Kidney glomerular epithelial cell (primary cell): Measurements from ENCODE around the gene ATOSA.

Experiments
- DNase-seq: peaks from one replicate; lab custom pipeline; 2025; lab: John Stamatoyannopoulos, UW

Gene ATOSA

GRCh38 chr15:52683580-52683979 lies 4.4 kb upstream of the ATOSA start:
- no peak for DNase-seq

GRCh38 chr15:52682781-52683180 lies 3.6 kb upstream of the ATOSA start:
- no peak for DNase-seq

DNA sequence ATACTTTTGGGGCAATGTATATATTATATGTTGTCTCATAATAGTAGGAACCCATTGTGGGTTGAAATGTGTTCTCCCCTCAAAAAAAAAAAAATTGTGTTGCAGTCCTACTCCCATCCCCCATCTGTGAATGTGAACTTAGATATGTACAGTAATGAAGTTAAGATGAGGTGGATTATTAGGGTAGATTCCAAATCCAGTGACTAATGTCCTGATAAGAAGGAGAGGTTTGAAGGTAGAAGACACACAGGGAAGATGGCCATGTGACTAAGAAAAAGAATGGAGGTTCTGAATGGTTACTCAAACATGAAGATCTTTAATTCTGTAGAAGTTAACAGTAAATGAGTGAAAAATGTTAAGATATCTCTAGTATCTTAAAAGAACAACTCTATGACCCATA lies 3.0 kb upstream of the ATOSA start:
- DNase-seq: peak; percentile 8

DNA sequence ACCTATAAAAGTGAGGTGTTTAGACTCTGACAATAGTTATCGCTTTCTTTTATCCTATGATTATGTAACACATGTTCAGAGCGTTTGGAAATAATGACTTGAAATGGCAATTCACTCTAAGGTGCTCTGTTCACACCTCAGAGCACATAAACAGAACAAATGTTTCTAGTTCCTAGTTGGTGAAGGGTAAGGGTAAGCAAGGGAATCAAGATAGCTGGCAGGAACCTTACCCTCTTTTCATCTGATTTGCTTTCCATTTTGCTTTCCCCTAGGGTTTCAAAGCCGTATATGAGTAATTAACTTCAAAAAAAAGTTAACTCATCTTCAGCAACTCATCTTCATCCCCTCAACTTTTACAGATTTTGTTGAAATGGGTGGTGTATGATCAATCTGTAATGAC lies 2.3 kb upstream of the ATOSA start:
- DNase-seq: no peak

DNA sequence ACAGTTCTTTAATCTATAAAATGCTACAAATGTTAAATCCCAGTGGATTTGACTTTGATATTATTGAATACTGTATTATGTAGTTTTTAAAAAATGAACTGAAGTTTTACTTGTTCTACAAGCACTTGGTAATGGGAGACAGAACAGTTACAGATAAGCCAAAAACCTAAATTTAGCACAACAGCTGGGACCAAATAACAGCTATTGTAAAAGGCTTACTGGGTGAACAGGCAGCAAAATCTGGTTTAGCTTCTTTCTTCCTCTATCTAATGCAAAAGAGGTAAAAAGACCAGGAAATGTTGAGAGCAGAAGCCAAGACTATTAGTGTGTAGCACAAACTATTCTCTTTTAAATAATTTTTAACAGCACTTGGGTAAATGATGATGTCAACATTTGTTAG lies 1.6 kb upstream of the ATOSA start:
- no peak for DNase-seq

GRCh38 chr15:52680041-52680391 lies 828 bp upstream of the ATOSA start:
- no peak for DNase-seq

DNA sequence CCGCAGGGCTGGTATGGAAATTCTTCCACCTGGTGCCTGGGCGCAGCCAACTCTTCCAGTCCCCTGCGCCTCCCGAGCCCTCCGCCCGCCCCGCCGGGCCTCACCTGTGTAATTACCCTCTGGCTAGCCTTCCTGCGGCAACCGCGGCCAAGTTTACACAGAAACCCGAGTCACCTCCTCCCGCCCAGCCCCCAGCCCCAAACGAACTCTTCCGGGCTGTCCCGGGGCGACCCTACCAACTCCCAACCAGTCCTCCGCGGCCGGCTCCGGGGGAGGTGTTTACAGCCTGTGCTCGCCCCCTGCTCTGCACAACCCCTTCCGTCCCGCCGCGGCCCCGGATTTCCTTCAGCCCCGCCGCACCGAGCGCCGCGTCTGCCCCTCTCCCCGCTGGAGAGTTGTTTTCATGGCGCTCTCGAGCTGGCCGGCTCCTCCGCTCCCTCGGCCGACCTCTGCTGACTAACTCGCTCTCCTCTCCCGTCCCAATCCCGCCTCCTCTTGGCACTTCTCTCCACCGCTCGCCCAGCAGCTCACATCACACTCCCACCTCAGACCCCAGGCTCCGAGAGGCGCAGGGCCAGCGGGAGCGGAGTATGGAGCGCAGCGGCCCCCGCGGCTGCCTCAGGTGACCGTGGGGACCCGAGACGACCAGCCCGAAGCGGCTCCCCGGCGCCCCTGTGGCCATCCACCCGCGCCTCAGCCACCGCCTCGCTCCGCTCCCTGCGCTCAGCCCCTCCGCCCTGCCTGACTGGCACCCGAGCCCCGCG lies 538 bp downstream of the ATOSA start:
- DNase-seq: peak; percentile 55

DNA sequence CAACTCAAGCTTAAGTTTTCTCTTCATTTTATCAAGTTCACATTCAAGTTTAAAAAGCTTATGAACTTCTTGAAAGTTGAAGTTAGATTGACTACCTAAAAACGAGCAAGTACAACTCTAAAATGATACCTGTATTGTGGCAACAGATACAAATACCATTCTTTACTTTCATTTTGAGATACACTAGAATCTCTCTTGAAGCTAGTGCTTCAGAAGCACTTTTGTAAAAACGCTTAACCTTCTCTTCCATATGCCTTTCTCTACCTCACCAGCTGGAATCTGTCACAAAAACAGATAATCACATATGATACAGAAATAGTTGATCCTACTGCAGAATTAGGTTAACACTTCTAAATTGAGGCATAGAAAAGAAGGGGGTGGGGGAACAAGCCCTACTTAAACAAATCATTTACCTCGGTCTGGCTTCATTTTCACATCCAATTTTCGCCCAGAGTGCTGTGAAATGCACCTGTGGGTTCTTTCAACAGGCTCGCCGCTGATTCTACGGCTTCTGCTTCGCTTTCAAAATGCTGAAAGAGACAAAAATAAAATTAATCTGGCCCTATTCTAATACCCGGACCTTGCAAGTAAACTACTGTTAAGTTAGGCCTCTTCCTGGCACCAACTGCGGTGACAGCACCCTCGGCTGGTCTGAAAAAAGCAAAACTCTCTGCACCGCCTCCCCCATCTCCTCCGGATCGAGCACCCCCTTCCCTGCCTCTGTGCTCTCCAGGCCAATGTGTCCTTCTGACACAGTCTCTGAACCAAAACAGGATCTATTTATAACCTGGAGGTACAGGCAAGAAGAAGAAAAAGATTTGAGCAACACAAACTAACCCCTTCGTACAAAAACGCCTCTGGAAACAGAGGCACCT lies 1.4 kb downstream of the ATOSA start:
- peak; percentile 59 for DNase-seq

DNA sequence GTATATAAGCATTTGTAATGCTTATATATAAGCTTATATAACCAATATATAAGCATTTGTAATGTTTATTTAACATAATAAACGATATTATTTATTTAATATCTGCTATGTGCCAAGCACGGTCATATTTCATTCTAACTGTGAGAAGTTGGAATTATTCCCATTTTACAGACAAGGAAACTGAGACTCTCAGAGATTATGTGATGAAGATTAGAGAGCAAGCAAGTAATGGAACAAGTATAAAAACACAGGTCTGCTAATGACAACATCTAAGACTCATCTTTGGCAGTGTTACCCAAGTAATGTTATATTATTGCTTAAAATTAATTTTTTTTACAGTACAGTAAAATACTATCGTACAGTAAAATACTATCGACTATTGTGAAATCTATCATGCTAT lies 4.4 kb downstream of the ATOSA start:
- DNase-seq: no peak

- no peak for DNase-seq
Measured at GRCh38 chr15:52673734-52674133, 5.5 kb downstream of the ATOSA start.

DNA sequence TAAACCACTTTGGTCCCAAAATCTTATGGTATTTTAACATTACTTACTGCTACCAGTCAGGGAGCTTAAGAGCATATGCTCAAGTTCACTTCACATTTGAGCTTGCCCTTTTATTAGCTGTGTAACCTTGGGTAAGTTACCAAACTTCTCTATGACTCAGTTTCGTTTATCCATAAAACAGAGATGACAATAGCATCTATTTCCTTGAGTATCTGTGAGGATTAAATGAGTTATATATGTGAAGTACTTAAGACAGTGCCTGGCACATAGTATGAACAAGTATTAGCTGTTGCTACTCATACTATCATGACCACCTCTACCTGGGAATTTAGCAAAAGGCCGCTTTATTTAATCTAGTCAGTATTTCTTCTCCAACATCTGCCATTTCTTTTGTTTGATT lies 5.9 kb downstream of the ATOSA start:
- DNase-seq: no peak

GRCh38 chr15:52672661-52673060 lies 6.5 kb downstream of the ATOSA start:
- DNase-seq: no peak

DNA sequence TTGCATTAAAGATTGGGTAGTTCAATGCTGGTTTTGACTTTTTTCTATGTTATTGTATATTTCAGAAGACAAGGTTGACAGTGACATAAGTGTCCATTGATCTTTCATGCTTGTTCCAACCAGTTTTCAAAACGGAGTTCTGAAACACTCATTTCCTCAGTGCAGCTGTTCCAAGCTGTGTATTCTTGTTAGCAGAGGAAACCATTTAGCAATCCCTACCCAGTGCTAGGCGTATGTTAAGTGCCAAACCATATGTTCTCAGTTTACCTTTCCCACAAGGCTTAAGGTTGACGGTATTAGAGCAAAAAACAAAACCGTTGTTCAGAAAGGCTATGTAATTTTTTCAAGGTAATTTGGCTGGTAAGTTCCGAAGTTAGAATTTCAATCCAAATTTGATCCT lies 9.1 kb downstream of the ATOSA start:
- no peak for DNase-seq

GRCh38 chr15:52668133-52668532 lies 11.1 kb downstream of the ATOSA start:
- DNase-seq: peak; percentile 50

- DNase-seq: no peak
Measured at GRCh38 chr15:52667597-52667996, 11.6 kb downstream of the ATOSA start.

DNA sequence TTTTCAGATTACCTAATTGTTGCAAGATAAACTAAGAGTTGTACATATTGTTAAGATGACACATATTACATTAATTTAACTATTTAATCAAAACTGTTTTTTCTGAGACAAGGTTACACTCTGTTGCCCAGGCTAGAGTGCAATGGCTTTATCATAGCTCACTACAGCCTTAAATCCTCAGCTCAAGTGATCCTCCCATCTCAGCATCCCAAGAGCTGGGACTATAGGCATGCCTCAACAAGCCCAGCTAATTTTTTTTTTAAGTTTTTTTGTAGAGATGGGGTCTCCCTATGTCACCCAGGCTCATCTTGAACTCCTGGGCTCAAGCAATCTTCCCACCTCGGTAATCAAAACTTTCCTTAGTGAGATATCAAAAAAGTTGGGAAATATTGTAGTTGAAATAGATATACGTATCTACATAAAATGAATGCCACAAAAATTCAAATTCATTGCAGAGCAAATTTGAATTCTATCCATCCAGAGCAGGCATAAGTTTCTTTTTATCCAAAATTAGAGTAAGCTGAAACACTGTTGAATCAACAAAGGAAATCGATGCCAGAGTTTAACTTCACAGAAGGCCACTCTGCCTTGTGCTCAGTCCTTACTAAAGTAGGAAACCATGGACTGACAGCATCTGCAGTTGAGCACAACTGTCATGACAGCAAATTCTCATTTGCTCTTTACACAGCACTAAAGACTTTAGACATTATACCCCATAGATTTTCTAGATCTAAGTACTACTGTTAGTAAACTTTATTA lies 15.5 kb downstream of the ATOSA start:
- no peak for DNase-seq

GRCh38 chr15:52661909-52662308 lies 17.3 kb downstream of the ATOSA start:
- no peak for DNase-seq

- DNase-seq: no peak
Measured at GRCh38 chr15:52660192-52660591, 19.0 kb downstream of the ATOSA start.

GRCh38 chr15:52658955-52659354 lies 20.2 kb downstream of the ATOSA start:
- no peak for DNase-seq

DNA sequence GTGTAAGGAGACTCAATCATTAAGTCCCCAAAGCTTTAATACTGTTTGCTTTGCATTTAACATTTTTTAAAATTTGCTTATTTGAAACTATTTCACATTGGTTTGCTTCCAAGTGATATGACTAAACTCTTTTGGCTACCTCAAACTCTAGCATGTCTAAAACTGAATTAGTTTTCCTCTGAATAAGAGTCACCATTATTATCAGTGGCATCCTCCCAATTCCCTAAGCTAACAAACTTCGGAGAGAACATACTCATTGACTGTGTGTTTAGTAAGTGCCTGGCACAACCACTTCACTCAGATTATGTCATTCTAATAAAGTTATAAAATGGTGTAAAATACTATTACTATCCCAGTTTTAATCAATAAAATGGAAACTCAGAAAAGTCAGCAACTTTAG lies 21.9 kb downstream of the ATOSA start:
- DNase-seq: peak; percentile 76

DNA sequence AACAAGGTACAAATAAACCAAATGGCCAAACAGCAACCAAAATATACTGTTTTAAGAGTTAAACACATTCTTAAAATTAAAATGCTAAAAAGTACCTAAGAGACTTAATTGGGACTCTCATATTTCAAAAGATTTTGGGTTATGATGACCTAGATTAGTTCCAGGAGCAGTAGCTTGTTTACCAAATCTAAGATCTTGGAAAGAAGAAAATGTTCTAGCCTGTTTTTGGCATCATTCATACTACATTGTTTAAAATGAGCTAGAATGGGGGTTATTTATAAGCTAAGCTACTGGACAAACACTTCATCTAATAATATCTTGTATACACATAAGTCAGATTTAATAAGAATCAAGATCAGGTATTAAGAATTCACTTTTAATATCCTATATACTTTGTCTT lies 22.8 kb downstream of the ATOSA start:
- DNase-seq: no peak

GRCh38 chr15:52653431-52653964 lies 25.7 kb downstream of the ATOSA start:
- peak; percentile 91 for DNase-seq
